ENCODE measurements around the gene TBK1. TPM values are rescaled to one million over a fixed set of nuclear protein-coding genes. Genes with fewer than 3 reads are reported as not detected.
A peak's percentile ranks its signal among the peaks of the same experiment; 100 is the strongest.

TBK1 gene
- total and polyA plus RNA-seq, 9 of the 15 experiments (the other 6 are each of a cell fraction or from before 2014, with no cell fraction given), result 20.4 to 42.0 (median 27.8) TPM

GRCh38 chr12:64403707-64404469 is 48.0 kb upstream of the TBK1 start, which contains the start of gene XPOT (continued):
- TF ChIP-seq ZKSCAN3 (CRISPR knock-in tag; IDR thresholded peaks at IDR 0.05) (no peak), SUPT5H (IDR thresholded peaks at IDR 0.05) (peak; percentile 76), L3MBTL2 (IDR thresholded peaks at IDR 0.05) (peak; percentile 73; the same call in 1 of the 2 replicates), AFF1 (IDR thresholded peaks at IDR 0.05; ENCODE audit: low read depth in 1 of 2, partially characterized antibody in 2 of 2) (peak in 1 of 2 experiments; percentile 90), ETV1 (tag; conservative IDR thresholded peaks at IDR 0.05; ENCODE audit: low read depth) (peak; percentile 88; the same call in 1 of the 2 replicates), TAF9B (IDR thresholded peaks at IDR 0.05; ENCODE audit: partially characterized antibody) (peak; percentile 27), BACH1 (tag; IDR thresholded peaks at IDR 0.05) (0 out of 2 replicates have a peak, but pooled peaks have one; percentile 15), ZNF589 (CRISPR knock-in tag; IDR thresholded peaks at IDR 0.05; ENCODE audit: low read depth) (peak; percentile 15; the same call in 1 of the 2 replicates), KLF1 (tag; IDR thresholded peaks at IDR 0.05) (0 out of 2 replicates have a peak, but pooled peaks have one; percentile 65), ATF7 (IDR thresholded peaks at IDR 0.05) (peak; percentile 82), ELF2 (CRISPR knock-in tag; IDR thresholded peaks at IDR 0.05) (peak; percentile 76), ZNF175 (CRISPR knock-in tag; IDR thresholded peaks at IDR 0.05; ENCODE audit: low read depth) (0 out of 2 replicates have a peak, but pooled peaks have one; percentile 56), HCFC1 (IDR thresholded peaks at IDR 0.05; ENCODE audit: low read depth, low read length) (peak; percentile 96), ZNF143 (CRISPR knock-in tag; IDR thresholded peaks at IDR 0.05) (peak; percentile 87), CREB1 (IDR thresholded peaks at IDR 0.05) (peak; percentile 90), CREB1 (CRISPR knock-in tag; IDR thresholded peaks at IDR 0.05) (peak; percentile 77; the same call in 1 of the 2 replicates), ZNF592 (IDR thresholded peaks at IDR 0.05) (peak; percentile 50; the same call in 1 of the 2 replicates)
